GM18519 (cell line): ENCODE results near the gene RNPEP.
"Not testable (repeated sequence)": the region's sequence is repeated elsewhere in the genome, so short reads cannot be mapped to it uniquely, and the experiment has no call there.

Experiments used
- ATAC-seq: cut with Tn5 transposase; IDR thresholded peaks from one replicate; pipeline ENCODE4 v1.9.1; 2021; ENCODE audit warnings: mild to moderate bottlenecking, moderate library complexity; ENCODE audit not compliant: unreplicated experiment, low FRiP score

RNPEP gene

GRCh38 chr1:202009326-202010179 is 27.1 kb downstream of the RNPEP start:
- ATAC-seq = no peak

GRCh38 chr1:202010180-202011015 is 27.9 kb downstream of the RNPEP start, which contains the start of gene ELF3:
Gene ELF3, plus strand, starts transcription at chr1:202010587. Its CDS starts 550 bp downstream, at chr1:202011137.
- no peak for ATAC-seq

GRCh38 chr1:202011994-202012393 is 29.5 kb downstream of the RNPEP start:
- ATAC-seq = no peak

GRCh38 chr1:202012544-202013478 is 30.4 kb downstream of the RNPEP start:
- ATAC-seq = no peak

GRCh38 chr1:202013603-202014002 is 31.2 kb downstream of the RNPEP start:
- no peak for ATAC-seq

GRCh38 chr1:202014060-202014459 is 31.6 kb downstream of the RNPEP start:
- no peak for ATAC-seq

- no peak for ATAC-seq
Observed at GRCh38 chr1:202014915-202015661, 32.6 kb downstream of the RNPEP start.

- ATAC-seq = no peak
Observed at GRCh38 chr1:202015662-202015937, 33.2 kb downstream of the RNPEP start.

GRCh38 chr1:202016022-202016810 is 33.8 kb downstream of the RNPEP start:
- ATAC-seq = no peak

GRCh38 chr1:202016811-202017748 is 34.6 kb downstream of the RNPEP start:
- no peak for ATAC-seq

- no peak for ATAC-seq
Observed at GRCh38 chr1:202017749-202018467, 35.5 kb downstream of the RNPEP start.

- ATAC-seq = no peak
Observed at GRCh38 chr1:202018468-202019234, 36.2 kb downstream of the RNPEP start.

GRCh38 chr1:202019235-202019558 is 36.7 kb downstream of the RNPEP start:
- not testable (repeated sequence) for ATAC-seq

GRCh38 chr1:202023001-202023433 is 40.6 kb downstream of the RNPEP start:
- ATAC-seq = no peak

- ATAC-seq = no peak
Observed at GRCh38 chr1:202029171-202029665, 46.8 kb downstream of the RNPEP start.

- no peak for ATAC-seq
Observed at GRCh38 chr1:202029727-202030126, 47.3 kb downstream of the RNPEP start.

- ATAC-seq = no peak
Observed at GRCh38 chr1:202031796-202032195, 49.3 kb downstream of the RNPEP start.
